GM21528 (cell line): ENCODE results near the gene COPG2.

Experiments used
- ATAC-seq: cut with Tn5 transposase; IDR thresholded peaks from one replicate; pipeline ENCODE4 v1.9.1; 2021; ENCODE audit warnings: mild to moderate bottlenecking, moderate library complexity; ENCODE audit not compliant: unreplicated experiment, low FRiP score

COPG2 gene

DNA sequence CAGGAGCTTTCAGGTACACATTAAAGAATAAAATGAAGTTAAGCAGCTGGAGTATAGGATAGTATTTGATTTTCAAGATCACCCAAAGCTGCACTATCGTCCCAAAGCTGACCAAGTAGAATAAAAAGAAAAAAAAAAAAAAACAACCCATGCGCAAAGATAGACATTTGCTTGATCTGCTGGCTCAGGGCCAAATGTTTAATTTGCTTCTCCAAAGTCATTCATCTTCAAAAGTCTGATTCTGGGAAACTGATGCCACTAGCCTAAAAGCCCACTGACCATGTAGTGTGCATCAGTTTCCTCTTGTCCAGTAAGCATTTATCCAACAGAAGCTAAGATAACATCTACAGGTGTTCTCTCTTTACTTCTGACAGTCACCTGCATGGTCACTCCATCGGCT lies 162.2 kb downstream of the COPG2 start:
- ATAC-seq: no peak

DNA sequence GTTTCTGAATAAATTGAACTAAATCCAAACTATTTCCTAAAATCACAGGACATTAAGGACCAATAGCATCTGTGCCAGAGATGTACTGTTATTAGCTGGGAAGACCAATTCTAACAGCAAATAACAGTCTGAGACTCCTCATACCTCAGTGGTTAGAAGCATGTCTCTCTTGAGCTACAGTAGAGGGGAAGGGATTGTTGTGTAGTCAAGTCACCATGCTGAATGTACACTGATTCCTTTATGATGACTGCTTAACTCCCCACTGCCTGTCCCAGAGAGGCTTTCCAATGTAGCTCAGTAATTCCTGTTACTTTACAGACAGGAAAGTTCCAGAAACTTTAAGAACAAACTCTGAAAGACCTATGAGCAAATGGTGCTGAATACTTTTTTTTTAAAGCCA lies 162.8 kb downstream of the COPG2 start:
- no peak for ATAC-seq

DNA sequence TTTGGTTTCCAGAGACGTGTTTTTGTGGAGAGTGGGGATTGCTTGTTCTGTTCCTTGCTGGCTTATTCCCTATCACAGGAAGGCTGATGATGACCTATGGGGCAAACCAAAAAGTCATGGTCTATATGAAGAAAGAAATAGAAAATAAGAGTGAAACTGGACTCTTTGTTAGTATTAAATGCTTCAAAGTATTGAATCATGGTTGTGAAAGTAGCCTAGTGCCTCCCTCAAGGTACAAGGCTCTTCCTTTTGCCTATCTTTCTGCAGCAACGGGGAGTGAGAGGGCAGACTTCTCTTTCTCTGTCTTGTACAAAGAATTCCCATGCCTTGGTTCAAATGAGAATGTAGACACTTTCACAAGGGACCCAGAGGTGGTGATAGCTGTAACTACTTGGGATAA lies 167.6 kb downstream of the COPG2 start:
- ATAC-seq: no peak

DNA sequence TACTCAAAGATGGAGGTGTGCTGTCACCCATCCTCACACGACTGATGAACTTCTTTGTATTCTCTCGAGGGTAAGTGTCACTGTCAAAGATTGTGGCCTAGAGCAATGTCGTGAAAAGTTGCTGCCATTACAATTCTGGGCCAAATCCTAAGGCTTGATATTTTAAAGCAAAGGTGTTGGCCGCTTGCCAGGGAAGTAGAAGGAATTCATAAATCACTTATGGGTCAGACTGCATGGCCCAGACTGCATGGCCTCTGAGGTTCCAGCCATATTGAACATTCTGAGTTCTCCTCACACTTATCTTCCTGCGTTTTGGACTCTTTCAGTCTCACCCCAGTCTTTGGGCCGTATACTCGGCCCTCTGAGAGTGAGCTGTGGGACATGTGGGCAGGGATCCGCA lies 168.1 kb downstream of the COPG2 start:
- ATAC-seq: no peak

DNA sequence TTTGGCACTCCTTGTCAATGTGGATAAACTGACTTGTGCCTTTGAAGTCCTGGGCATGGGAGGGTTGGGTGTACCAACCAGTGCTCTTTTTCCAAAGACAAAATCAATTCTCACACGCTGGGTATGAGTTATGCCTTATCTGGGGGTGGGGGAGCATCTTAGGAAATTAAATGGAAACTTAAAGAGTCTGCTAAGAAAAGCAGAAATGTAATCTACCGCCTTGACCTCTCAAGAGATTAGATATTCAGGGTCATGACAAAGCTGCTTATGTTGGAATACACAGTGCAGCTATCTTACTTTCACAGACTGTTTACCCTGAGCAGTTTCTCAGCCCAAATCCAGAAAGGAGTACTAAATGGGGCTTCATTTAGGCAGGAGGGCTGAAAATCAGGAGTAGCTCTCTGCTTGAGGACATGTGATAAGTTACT lies 174.1 kb downstream of the COPG2 start:
- ATAC-seq: no peak

DNA sequence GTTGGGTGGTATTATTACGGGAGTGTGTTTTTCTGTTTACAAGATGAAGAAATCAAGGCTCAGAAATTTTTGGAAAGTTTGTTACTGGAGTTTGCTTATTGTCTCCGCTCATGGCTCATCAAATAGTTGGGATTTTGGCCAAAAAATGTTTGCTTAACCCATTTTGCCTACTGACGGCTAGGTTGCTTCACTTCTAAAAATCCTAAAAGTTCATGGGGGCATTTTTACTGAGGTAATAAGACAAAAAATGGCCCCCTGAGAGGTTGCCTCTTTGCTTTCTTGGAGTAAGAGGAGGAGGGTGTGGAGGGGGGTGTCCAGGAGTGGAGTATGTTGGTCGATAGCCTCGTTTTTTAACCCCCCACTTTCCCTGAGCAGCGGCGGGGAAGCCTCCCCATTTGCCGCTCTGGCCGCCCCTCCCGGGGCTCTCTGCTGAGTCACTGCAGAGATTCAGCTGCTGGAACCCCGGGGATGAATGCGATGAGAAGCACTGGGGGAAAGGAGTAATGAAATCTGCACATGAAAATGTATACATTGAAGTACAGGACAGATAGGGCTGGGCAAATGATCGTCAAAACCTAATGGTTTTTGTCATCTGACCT lies 175.2 kb downstream of the COPG2 start:
- no peak for ATAC-seq

DNA sequence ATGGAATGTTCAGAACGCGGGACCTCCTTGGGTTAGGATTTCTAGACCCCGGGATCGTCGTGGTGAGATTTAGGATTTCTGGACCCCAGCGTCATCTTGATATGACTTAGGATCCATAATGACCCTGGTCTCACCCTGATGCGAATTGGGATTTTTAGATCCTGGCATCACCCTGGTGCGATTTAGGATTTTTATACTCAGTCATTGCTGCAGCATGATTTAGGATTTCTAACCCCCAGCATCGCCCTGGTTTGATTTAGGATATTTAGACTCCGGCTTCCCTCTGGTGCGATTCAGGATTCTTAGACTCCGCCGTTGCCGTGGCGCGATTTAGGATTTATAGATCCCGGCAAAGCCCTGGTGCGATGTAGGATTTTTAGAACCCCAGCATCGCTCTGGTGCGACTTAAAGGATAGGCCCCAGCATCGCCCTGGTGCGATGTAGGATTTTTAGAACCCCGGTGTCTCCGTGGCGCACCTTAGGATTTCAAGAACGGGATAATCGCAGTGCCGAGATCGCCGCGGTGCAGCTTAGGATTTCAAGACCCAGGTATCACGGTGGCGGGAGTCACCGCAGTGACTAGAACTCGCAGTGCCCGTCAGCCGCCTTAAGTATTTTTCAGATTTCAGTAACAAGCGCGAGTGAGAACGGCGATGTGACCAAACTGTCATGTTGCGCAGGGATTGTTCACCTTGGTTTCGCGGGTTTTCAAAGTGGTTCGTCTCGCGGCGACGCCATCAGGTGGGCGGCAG lies 175.8 kb downstream of the COPG2 start:
- ATAC-seq: no peak

DNA sequence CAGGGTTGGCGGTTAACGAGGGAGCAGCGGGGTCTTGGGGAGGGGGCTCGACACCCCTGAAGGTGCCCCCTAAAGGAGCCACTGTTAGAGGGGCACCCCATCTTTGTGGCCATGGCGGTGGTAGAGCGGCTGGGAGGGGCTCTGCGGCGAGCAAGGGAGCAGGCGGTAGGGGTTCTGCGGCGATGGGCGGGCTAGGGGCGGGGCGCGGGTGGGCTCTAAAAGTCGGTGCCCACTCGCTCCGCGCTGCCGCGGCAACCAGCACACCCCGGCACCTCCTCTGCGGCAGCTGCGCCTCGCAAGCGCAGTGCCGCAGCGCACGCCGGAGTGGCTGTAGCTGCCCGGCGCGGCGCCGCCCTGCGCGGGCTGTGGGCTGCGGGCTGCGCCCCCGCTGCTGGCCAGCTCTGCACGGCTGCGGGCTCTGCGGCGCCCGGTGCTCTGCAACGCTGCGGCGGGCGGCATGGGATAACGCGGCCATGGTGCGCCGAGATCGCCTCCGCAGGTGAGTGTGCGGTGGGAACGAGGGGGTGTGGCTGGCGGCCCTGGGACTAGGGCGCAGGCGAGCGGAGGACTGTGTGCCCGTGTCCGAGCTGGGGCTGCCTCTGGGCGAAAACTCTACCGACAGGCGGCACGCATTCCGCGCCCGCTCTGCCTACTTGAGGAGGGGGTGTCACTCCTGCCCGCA lies 176.6 kb downstream of the COPG2 start, which contains the start of gene MEST:
TSS of gene MEST (plus strand) at position 245 of the 682 bp plus-strand sequence. CDS start at position 474, 229 bp downstream.
- no peak for ATAC-seq

DNA sequence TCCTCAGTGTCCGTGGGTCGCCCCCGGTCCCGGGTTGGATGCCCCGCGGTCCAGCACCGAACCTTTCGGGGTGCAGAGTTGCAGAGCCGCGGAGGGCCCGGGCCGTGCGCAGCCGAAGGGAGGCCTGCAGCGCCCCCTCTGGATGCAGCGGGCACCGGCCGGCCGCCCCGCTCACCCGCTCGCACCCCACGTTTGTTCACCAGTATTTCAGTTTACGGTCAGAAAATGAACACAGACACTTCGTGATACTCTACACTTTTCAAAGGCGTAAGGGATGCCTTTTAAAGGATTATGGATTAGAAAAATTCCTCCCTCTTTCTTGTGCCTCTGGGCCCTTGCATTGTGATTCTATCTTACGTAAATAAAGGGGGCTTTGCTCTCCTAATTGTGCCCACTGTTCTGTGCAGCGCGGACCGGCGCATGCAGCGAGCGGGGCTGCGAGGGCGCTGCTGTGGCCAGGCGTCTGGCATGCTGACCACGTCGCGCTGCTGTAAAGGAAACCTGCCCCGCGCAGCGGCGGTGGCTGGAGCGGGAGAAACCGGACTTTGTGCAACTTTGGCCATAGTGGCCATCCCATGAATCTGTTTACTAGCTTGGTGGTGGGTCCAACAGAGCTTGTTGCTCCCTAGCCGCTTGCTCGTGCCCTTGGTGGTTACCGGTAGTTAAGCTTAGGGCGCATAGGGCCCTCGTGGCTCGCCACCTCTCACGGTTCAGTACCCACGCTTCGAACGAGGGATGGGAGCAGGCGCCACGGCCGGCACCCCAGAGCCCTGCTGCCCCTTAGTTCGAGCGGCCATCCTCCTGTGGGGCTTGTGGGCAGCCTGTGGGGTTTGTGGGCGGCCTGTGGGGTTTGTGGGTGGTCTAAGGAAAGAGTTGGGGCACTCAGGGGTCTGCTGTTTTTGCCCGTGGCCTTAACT lies 177.4 kb downstream of the COPG2 start:
- ATAC-seq: no peak

DNA sequence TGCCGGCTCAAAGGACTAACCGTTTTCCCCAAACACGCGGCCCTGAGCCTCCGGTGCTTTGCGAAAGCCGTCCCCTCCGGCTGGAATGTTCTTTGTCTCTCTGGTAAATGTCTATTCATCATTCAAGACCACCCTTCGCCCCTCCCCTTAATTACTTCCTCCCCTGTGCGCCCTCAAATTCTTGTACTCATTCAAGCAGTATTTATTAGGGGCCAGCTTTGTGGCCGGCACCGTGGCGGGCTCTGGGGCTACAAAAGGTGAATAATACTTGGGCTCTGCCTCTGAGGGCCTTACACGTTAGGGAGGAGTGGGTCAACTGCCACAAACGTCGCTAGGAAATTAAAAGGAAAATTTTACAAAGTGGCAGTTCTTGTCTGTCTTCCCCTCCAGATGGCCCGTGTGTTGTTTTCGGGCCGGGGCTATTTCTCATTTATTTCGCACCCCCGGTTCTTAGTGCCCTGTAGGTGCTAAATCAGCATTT lies 178.2 kb downstream of the COPG2 start:
- ATAC-seq: no peak

DNA sequence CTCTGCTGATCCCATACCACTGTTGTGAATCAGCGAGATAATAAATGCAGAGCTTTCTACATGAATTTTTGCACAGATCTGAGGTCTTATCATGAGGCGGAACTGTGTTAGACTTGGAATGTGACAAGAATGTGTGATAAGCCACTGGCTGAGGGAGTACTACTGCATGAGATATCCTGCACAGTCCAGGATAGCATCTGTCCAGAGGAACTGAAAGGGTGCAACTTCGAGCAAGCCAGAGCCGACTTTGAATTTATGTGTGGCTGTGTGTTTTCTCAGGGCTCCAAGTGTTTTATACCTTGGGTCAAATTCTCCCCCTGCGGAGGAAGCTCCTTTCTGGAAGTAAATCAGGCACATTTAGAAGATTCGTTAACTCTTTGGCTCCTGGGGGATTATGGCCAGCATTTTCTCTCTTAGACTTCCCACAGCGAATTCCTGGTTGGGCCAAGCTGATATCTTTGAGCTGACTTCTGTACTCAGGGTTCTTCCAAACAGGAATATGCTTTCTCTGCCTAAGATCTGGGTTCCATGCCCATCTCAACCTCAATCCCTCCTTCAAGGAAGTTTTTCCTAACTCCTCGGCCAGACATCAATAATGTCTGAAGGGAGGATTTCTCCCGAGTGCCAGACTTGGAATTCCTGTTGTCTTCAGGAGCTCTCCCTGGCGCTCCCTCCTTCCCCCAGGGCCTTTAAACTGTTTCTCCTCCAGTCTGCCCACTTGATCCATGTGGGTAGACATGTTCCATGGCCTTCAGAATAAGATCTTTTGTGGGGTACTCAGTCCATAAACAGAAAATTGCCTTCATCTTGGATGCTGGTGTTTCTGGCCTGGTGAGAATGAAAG lies 179.2 kb downstream of the COPG2 start:
- no peak for ATAC-seq

DNA sequence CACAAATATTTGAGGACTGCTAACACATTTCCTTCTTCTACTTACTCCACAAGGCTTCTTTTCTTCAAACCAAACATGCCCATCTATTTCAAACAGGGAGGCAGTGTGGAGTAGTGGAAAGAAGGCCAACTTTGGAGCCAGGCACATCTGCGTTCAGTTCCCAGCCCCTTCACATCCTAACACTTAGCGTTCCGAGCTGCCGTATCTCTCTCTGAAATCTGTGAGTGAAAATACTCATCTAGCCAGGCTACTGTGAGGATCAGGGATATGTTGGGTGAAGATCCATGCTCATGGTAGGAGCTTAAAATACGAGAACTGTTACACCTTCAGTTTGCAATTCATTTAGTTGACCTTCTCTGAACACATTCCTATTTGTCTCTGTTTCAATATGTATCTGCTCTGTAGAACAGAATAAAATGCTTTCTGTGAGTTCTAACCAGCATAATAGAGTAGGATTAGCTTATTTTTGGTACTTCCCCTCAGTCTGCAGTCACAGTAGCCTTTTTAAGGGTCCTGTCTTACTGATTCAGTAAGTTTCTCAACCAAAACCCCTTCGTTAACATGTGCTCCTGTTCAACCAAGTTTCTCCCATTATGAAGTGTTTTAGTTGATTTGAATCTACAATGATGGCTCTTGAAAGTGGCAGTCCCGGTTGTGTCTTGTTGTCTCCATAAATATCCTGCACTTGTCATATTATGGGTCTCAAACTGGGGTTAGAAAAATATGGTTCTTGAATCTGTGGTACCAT lies 180.0 kb downstream of the COPG2 start:
- no peak for ATAC-seq

DNA sequence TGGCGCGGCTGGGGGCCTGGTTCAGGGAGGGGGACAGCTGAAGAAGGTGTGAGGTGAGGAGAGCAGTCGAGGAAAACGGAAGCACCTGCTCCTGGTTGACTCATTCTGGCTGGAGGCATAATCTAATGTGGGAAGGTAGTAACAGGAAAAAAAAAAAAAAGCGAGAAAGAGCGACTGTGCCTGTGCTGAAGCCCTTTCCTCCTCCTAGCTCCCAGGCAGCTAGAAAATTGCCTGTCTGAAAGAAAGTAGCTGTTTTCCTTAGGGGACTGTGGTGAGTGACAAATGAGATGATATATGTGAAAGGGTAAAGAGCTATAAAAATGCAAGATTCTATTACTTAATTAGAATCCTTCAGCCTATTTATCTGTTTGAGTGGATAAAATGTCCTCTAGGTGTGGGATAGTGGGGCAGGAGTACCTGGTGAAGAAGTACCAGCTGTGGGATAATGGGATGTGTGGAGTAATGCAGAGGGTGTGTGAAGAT lies 181.6 kb downstream of the COPG2 start:
- ATAC-seq: no peak

DNA sequence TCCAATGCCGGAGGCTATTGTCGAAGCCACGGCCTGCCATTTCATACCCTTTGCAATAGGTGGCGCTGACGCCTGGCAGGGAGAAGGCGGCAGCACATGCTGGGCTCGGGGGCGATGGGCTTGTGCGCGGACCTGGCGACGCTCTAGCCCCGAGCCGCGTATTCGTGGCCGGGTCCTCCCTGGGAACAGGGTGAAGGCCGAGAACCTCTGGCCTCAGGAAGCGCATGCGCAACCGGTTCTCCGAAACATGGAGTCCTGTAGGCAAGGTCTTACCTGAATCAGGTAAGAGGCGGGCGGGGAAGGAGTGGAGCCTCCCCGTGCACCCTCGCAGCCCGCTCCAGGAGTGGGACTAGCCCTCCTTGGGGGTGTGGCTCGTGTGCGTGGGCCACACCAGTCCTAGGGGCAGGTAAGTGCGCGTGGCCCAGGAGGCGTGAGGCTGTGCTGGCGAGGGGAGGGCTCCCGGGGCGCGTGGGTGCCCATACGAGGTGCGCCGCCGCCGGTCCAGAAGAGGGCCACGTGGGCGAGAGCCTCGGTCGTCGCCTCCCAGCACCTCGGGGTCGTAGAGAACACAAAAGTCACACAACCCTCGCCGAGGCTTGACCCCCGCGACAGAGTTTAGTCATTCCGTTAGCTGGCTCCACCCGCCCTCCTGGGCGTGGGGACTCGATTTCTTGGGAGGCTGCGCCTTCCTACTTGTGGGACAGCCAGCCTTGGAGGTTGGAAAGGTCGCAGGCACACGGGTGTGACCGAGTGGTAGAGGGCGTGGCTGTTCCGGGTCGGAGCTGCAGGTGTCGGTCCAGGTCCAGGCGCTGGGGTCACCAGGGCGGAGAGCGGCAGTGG lies 182.2 kb downstream of the COPG2 start:
- ATAC-seq: no peak

DNA sequence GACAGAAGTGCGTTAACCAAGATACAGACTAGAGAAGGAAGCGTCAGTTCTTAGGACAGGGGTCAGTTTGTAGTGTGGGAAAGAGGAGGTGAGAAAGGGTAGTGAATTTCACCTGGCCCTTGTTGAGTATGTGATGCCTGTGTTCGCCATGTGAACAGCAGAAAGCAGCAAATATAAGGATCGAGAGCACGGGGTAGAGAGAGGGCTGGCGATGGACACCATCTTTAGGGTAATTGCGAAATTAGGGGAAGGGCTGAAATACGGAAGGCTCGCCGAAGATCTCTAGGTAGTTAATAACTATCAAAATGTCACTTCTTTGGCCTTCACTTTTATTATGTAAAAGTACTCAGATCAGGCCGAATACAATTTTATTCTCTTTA lies 182.8 kb downstream of the COPG2 start:
- no peak for ATAC-seq

DNA sequence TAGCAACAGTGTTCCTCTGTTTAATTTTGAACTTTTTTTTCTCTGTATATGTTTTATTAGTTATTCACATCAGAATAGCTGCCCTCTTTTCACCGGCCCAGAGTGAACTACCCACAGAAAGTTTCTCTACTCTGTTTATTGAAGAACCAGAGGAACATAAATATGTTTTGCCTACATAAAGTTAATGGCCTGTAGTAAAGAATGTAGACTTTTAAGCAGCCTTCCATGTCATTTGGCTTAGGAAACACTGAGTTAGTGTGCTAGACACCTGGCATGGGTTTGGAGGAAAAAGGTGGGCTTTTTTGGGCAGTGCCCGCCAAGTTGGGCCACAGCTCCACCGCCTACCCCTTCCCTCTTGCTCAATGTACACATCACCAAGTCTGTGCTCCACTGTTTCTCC lies 185.5 kb downstream of the COPG2 start:
- ATAC-seq: no peak

DNA sequence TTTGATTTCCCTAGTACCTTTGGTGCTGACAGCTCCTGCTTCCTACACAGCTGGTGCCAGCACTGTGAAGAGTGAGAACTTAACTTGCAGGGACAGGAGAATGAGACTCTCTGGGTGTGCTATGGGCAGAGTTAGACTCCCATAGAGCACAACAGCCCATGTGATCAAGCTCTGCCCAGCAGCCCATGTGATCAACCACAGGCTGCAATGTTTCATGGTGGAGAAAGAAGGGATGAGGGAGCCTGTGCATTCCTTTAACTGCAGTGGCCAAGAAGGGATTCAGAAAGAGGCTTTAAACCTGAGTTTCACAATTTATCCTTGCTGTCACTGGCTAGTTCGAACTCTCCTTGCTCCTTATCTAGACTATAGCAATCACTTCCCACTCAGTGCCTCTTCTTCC lies 186.7 kb downstream of the COPG2 start:
- ATAC-seq: no peak
